HL-60/S4 treated with retinoic acid at 250 ng/mL for 4 days and 3 days (cell line): ENCODE results near the gene BCR.

Experiments used
- in situ Hi-C: fragments of 300-500 bp; cut with MboI; formaldehyde crosslinking; loops from 2 replicates; pipeline ENCODE4 v1.7.0; 2022; ENCODE audit warnings: low sequenced_read_pairs

Gene BCR

DNA sequence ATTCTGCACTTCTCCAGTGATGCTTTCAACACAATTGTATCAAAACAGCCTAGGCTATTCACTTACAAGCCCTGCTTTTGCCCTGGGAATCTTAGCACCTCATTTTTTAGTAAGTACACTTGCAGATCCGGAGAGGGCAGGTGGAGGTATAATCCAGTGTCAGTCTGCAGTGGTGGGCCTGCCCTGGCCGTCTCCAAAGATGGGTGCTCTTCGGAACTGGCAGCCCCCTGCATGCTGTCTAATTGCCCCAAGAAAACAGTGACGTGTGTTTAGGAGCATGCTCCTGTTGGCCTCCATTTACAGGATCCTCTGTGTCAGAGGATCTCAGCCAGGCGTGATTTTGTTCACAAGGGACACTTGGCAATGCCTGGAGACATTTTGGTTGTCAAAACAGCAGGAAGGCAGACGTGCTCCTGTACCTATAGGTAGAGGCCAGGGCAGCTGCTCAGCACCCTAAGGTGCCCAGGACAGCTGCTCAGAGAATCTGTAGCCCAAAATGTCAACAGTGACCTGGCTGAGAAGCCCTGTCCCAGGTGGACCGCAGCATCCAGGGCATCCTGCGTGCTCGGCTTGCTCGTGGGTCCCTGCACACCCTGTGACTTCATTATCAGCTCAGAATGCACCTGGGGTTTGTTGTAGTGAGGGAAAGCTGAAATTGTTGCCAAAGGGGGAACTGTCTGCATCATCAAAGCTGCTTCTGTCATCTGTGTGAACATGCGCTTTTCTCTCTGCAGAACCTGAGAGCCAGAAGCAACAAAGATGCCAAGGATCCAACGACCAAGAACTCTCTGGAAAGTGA is 90.7 kb downstream of the BCR start:
- in situ Hi-C loops, result no loop called here

DNA sequence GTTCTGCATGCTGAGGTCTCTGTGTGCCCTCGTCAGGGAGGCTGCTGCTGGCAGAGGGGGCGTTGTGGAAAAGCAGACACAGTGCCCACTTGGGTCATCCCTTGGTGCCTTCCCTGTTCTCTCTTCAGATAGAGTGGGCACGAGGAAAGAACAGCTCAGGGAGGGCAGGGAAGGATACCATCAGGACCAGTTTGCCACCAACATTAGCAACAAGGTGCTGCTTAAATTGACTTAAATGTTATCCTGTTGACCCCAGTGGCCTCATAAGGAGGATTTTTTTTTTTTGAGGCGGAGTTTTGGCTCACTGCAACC is 91.2 kb downstream of the BCR start:
- in situ Hi-C loops, result no loop called here

DNA sequence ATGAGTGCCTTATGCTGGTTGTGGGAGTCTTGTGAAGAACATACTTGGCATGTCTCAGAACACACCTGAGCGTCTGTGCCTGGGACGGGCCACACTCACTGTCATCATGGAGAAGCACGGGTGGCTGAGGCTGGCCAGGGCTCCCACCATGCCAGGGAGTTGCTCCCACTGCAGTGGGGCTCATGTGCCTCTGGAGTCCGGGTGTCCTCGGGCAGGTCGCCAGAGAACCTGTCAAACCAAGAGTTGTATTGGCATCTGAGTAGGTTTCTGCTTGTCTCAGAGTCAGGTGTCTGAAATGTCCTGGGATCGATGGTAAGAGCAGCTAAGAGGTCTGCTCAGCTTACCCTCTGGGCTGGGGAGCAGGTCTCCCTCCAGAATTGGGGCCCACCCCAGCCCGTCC is 92.1 kb downstream of the BCR start:
- in situ Hi-C loops, result no loop called here

DNA sequence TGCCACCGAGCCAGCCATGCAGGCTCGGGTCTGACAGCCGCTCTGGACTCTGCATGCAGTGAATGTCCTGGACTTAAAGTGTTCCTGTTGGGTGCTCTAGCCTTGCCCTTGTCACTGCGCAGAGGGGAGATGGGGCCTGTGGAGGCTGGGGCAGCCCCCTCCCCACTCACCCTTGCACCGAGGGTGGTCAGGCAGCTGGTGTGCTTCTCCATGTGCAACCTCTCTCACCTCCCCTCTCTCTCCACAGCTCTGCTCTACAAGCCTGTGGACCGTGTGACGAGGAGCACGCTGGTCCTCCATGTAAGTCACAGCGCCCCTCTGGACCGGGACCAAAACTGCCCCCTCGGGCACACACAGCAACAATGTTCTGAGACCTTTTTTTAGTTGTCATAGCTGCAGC is 92.5 kb downstream of the BCR start:
- in situ Hi-C loops, result no loop called here

DNA sequence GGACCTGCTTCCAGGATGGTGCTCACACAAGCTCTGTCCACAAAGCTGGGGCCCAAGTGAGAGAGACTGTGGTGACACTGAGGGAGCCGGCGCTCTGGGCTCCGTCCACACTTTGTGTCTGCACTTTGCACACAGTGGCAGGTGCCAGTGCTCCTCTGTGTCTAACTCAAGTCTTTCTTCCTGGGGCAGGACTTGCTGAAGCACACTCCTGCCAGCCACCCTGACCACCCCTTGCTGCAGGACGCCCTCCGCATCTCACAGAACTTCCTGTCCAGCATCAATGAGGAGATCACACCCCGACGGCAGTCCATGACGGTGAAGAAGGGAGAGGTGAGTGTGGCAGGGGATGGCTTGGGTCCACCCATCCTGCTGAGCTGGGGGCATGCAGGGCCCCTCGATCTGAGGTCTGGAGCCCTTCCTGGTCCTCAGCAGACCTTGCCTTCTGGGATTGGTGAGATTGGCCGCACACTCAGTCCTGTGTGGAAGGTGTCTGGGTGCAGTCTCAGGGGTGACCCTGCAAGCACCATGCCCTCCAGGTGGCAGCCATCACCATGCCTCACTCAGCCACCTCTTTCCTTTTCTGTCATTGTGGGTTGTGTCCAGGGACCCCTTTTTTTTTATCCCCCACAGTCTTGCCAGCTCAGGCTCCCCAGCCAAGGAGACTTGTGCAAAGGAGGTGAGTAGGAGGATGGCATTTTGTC is 93.3 kb downstream of the BCR start:
- in situ Hi-C loops, result no loop called here

DNA sequence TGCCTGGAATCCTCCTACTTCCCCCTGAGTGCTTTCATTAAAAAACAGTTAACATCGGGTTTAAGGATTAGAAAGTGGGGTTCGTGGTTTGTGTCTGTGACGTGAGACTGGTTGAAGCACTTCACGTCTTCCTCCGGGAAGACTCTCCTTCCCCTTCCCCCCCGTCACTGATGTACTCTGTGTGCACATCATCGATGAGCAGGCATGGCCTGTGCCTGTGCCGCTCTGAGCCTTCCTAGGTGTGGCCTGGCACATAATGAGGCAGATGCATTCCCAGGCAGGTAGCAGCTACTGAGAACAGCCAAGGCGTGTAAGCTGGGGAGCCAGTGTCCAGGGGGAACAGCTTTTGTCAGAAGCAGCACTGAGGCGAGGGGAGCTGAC is 93.8 kb downstream of the BCR start:
- in situ Hi-C loops, result no loop called here

DNA sequence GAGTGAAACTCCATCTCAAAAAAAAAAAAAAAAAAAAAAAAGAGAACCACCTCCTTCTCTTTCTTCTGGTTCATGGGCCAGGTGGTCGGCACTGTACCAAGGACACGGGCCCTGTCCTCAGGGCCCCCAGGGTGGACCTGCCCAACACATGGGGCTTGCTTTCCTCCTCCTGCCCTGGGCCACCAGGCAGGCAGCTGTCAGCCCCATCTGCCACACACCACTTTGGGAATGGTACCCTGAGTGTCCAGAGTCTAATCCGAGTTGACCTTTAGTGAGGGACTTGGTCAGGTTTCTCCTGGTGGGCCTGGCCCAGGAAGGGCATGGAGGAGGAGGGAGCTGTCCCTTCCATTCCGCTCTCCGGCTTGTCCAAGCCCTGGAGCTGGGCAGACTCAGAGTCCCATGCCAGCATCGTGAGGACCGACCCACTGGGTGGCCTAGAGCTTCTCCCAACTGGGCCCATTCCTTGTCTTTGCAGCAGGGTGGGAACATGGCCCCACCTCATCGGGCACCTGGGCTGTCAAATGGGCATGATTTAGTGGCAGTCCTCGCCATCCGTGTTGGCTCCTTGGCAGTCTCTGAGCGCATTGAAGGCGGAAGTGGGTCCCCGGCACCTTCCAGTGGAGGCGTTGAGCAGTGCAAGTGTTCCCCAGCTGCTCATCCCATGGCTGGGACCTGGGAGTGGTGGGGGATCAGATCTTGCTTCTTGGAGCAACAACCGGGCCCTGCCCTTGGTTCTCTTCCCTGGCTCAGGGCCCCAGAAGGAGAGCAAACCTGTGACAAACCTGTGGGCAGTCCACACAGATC is 94.8 kb downstream of the BCR start:
- in situ Hi-C loops, result loop anchor here (5.0 kb wide), 1 partner anchor 93 kb away; the partner anchor contains the start of gene BCR

DNA sequence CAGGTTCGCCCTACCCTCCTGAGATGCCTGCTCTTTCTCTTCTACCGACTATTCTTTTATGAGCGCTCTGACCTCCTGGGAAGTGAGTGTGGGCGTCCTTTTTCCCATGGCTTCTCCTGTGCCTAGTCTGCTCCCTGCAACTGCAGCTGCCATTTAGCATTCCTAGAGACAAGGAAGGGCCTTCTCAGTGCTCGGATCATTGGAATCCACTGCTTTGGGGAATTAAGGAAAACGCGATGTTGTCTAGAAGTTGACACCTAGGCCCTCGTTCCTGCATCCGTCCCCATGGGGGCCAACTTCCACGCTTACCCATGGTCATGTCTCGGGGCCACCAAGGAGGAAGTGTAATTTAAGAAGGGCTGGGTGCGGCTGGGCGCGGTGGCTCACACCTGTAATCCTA is 95.4 kb downstream of the BCR start:
- in situ Hi-C loops, result loop anchor here (5.0 kb wide), 1 partner anchor 93 kb away; the partner anchor contains the start of gene BCR

DNA sequence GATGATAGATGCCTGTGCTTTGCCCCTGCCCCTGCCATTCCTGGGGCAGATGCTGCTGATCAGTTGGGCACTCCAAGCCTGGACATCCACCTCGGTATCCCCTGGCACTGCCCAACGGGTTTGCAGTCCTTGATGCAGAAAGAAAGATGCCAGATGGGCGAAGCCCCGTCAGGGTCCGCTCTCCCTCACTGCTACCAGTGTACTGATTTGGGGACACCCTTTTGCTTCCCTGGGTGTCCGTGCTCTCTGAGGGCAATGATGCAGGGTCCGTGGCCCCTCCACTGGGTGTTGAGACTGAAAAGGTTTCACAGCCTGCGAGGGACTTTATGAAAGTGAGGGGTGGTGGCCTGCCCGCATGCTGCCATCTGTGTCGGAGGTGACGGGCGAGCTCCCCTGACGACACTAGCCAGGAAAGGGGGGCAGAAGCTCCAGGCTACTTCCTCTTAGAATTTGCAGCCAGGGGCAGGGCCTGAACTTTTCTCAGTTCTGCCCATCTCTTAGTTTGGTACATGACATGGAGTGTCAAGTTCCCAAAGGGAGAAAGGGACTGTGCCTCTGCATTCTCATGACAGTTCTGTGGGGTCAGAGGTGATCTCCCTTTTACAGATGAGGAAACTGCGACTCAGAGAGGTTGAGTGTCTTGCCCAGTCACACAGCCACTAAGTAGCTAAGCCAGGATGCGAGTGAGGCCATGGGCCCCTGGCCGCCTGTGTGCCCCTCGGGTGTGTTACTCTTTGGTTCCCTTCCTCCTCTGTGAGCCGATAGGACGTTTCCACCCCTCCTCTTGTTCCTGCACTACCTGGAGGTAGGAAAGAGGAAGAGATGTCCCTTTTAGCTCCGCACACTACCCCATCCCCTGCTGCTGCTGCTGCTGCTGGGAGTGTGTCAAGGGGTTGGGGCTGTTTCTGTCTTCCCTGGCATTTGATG is 96.6 kb downstream of the BCR start:
- in situ Hi-C loops, result loop anchor here (5.0 kb wide), 1 partner anchor 95 kb away; the partner anchor contains the start of gene BCR

DNA sequence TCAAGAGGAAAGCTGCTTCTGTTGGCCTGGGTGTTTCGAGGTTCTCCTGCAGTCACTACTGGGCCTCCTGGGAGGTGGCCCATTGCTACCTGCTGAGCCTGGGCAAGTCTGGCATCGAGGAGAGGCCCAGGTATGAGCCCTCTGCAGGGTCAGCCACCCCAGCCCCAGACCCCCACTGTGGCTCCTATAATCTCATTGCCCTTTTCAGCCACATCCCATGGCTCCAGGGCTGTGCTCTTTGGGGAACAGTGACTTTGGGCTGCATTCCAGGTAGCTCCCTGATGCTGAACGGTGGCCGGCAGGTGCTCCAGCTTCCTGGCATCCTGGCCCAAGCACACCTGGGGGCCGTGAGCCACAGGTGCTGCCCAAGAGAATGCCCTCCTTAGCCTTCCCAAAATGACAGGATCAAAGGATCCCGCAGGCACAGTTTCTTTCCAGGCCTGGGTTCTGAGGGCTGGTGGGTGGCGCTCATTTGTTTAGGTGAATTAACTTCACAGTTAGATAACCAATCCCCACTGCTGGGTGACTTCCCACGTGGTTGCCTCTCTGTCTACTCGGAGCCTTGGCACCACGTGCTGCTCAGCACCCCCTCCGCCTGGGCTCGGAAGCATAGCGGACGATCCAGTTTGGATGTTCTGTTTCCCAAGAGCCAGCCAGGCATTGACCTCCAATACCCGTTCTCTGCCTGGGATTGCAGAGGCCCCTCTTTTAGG is 97.4 kb downstream of the BCR start:
- in situ Hi-C loops, result loop anchor here (5.0 kb wide), 1 partner anchor 95 kb away; the partner anchor contains the start of gene BCR

DNA sequence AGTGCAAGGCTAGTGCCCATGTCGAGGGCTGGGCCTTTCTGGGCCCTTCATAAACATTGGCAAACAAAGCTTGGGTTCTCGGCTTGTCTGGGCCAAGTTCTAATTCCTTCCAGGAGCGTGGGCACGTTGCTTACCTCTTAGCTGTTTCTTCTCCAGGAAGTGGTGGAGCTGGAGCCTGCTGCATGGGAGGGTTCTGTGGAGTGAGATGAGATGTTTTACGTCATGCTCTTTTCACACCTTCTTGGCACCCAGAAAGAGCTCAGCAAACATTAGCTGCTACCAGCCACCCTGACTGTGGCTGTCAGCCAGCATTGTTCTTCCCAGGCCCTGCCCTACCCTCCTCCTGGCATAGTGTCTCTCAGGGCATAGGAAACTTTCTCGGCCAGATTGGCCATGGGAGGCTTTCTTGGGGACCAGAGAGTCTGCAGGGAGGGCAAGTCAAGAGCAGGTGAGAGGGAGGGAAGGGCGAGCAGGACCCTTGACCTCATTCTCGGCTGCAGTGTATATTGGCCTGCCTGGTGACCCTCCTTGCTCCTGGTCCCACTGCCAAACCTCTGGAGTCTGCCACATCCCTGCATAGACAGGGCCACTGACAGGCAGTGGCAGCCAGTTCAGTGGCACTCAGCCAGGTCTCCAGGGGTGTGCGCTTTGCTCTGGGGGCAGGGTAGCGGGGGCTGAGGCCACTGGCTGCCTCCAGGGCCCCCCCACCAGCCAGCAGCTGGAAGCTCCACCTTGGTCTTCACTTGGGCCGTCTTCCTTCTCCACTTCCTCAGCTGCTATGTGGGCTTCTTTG is 98.8 kb downstream of the BCR start:
- in situ Hi-C loops, result loop anchor here (5.0 kb wide), 1 partner anchor 97 kb away; the partner anchor contains the start of gene BCR

DNA sequence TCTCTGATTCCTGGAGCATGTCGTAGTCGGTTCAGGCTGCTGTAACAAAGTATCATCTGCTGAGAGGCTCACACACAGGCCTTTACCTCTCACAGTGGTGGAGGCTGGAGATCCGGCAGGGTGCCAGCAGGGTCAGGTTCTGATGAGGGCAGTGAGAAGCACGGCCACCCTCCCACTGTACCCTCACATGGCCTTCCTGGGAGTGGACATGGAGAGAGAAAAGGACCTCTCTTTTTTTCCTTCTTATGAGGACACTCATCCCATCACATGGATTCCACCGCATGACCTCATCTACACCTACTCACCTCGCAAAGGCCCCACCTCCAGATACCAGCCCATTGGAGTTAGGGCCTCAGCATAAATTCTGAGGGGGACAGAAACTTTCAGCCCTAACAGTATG is 99.5 kb downstream of the BCR start:
- in situ Hi-C loops, result loop anchor here (5.0 kb wide), 1 partner anchor 97 kb away; the partner anchor contains the start of gene BCR

DNA sequence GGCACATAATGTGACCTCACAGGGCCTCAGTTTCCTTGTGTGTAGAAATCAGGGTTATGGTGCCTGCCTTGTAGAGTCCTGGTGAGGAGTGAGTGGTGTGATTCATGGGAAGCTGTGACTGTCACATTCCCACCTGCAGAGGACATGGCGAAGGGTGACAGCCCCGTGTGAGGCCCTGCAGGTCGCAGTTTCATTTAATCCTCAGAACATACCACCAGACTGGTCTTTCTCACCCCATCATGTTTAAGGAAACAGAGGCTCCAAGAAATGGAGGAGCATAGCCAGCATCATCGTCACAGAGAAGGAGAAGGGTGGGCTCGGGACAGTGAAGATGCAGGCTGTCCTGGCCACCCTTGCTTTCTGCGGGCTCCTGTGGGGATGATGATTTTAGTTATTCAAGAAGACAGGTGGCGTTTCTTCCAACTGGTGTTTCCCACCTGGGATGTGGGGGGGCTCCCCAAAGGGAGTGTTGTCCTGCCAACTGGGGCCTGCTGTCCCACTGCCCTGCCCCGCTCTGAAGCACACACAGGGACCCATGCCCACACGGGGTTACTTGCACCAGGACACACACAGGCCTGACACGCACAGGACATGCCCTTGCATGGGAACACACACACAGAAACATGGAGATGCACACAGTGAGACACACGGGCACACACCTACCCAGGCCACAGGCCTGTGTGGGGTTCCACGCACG is 100.2 kb downstream of the BCR start:
- in situ Hi-C loops, result no loop called here

DNA sequence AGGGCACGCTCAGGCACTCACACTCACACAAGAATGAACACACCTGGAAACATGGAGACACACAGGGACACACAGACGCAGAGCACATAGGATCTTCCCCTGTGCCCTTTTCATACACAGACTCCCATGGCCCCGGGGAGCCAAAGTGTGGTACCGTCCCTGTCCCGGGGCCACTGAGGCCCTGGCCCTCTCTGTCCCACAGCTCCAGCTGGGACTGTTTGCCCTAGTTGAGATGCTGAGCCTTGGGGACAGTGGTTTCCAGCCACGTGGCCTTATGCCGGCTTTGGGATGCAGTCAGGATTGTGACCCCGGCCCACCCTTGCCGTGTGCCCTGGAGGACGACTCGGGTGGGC is 100.7 kb downstream of the BCR start:
- in situ Hi-C loops, result no loop called here

DNA sequence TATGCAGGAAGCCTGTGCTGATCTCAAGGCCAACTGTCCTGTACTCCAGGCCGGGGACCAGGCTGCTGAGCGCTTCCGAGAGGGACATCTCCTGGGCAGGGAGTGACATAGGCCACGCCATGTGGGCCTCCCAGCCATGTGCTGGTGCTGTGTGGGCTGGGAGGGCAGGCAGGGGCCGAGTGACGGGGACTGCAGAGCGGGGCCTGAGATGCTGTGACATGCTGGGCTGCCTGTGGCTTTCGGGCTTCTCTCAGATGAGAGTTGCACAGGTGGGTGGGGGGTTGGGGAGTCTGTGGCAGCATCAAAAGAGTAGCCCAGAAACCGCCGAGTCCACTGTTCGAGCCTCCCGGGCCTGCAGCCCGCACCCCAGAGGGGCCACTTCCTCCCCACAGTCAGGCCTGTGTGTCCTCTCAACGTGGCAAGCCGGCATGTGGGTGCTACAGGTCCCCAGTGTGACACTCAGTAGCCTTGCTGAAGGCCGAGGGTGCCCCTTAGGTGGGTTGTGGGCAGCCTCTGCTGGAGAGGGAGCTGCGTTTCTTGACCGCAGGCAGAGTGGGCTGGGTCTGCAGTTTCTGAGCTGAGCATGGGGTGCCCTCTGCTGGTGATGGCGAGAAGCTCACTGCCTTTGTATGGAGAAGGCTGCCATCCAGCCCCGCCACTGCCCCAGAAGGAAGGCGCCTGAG is 101.2 kb downstream of the BCR start:
- in situ Hi-C loops, result no loop called here

DNA sequence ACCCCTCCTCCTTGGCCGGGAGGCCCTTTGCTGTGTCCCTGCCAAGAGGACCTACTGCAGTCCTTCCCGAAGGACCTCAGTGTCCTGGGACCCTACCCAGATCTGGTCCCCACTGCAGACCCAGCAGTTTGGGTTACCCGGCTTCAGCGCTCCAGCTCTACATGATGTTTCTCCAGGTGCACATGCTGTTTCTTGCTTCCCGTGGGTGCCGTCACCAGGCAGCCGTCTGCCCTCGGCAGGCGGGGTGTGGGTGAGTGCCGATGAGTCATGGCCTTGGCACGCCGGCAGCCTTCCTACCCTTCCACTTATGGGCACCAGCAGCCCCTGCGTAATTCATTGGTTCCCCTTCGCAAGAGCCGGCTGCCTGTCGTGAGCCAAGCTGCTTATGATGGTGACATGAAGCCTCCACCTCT is 101.8 kb downstream of the BCR start:
- in situ Hi-C loops, result no loop called here

DNA sequence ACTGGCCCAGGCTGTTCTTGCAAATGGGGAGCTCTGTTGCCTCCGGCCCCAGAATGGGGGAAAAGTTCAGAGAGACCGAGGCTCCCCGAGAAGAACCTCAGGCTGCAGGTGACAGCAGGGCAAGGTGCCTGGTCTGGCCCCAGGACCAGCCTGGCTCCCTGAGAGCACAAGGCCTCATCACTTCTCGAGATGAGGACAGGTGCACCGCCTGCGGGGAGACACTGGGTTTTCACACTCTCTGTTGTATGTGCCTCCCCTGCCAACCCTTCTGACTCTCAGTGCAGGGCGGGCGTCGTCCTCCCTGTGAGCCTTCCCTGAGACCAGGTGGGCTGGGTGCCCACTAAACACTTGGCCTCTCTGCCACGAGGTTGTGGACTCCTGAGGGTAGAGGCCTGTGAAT is 102.2 kb downstream of the BCR start:
- in situ Hi-C loops, result no loop called here

DNA sequence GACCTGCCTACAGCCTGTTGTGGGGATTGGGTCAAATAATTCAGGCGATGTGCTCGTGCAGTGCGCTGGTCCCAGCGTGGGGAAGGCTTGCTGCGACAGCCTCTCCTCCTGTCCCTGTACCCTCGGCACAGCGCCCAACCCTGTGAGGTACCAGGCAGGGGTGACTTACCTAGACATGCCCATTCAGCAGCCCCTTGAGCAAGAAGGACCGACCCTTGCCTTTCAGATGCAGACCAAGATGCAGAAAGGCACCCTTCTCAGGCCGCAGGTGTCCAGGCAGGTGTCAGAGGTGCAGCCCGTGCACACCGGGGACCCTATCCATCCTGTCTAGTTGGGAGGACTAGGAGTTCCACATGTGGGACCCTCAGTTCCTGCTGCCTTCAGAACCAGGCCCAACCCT is 102.7 kb downstream of the BCR start:
- in situ Hi-C loops, result no loop called here
